SK-N-SH (cell line): ENCODE data around the gene RNF144B. TPM values are rescaled to one million over a fixed set of nuclear protein-coding genes. Genes with fewer than 3 reads are reported as not detected.

Source experiments
- CTCF ChIA-PET: fragments of 300-600, 350-600 bp; formaldehyde crosslinking; extraction: SDS; loops from one replicate; lab custom pipeline; 2021; lab: Yijun Ruan, JAX
- POLR2A ChIA-PET: fragments of 350-600 bp; sonication (Branson Sonifier 250); formaldehyde crosslinking; extraction: SDS; loops from one replicate; lab custom pipeline; 2020; ENCODE audit warnings: antibody characterized with exemption, inconsistent platforms; lab: Yijun Ruan, JAX
- DNase-seq: peaks from one replicate; pipeline ENCODE4 v3.0.0; 2012
- H2AFZ ChIP-seq: fragments of 200-600 bp; sonication (generic); 2 replicates; pipeline ENCODE4 v1.8.1; 2016; ENCODE audit warnings: antibody characterized with exemption, mild to moderate bottlenecking, low read depth
- H3F3A ChIP-seq: fragments of 200-600 bp; sonication (generic); replicated peaks from 2 replicates; pipeline ENCODE3; 2016; ENCODE audit warnings: antibody characterized with exemption, mild to moderate bottlenecking; ENCODE audit not compliant: insufficient read depth
- H3K27ac ChIP-seq, 2 experiments: fragments of 200-500 bp in 1 of 2; fragments of 200-600 bp in 1 of 2; sonication (Bioruptor generic) in 1 of 2; sonication (generic), shearing (Covaris generic) in 1 of 2; 2 replicates each; pipeline versions ENCODE4 v1.5.1 to v1.6.1; 2014 to 2016; ENCODE audit warnings: low read depth in 2 of 2, inconsistent platforms in 1 of 2, low read length in 1 of 2, mild to moderate bottlenecking in 1 of 2, mixed read lengths in 1 of 2
- H3K27me3 ChIP-seq: fragments of 200-600 bp; sonication (generic), shearing (Covaris generic); 2 replicates; pipeline ENCODE4 v1.6.1; 2016; ENCODE audit warnings: mixed run types; ENCODE audit not compliant: insufficient read depth
- H3K36me3 ChIP-seq, 2 experiments: fragments of 200-500 bp in 1 of 2; fragments of 200-600 bp in 1 of 2; sonication (Bioruptor generic) in 1 of 2; sonication (generic) in 1 of 2; replicated peaks in 1 of 2; 2 replicates each; pipeline versions ENCODE3 to v1.5.1; 2014 to 2016; ENCODE audit warnings: low read length in 1 of 2, mild to moderate bottlenecking in 1 of 2; ENCODE audit not compliant: insufficient read depth in 2 of 2, control insufficient read depth in 1 of 2
- H3K4me1 ChIP-seq, 2 experiments: fragments of 200-500 bp in 1 of 2; fragments of 200-600 bp in 1 of 2; sonication (Bioruptor generic) in 1 of 2; sonication (generic), shearing (Covaris generic) in 1 of 2; 2 replicates each; pipeline versions ENCODE4 v1.5.1 to v1.6.1; 2014 to 2016; ENCODE audit warnings: low read depth in 1 of 2, low read length in 1 of 2, mixed run types in 1 of 2; ENCODE audit not compliant: insufficient read depth in 2 of 2, control insufficient read depth in 1 of 2
- H3K4me2 ChIP-seq: fragments of 200-600 bp; sonication (generic), shearing (Covaris generic); 2 replicates; pipeline ENCODE4 v1.6.1; 2017; ENCODE audit warnings: mixed run types
- H3K4me3 ChIP-seq, 2 experiments: fragments of 200-500 bp in 1 of 2; fragments of 200-600 bp in 1 of 2; sonication (Bioruptor generic) in 1 of 2; sonication (generic), shearing (Covaris generic) in 1 of 2; 2 replicates each; pipeline versions ENCODE4 v1.5.1 to v1.8.1; 2014 to 2016; ENCODE audit warnings: low read depth in 2 of 2, inconsistent platforms in 1 of 2, low read length in 1 of 2, mild to moderate bottlenecking in 1 of 2, mixed read lengths in 1 of 2, moderate library complexity in 1 of 2
- H3K79me2 ChIP-seq: fragments of 200-600 bp; sonication (generic); 2 replicates; pipeline ENCODE4 v1.8.1; 2017; ENCODE audit warnings: mild to moderate bottlenecking; ENCODE audit not compliant: insufficient read depth
- H3K9ac ChIP-seq: fragments of 200-600 bp; sonication (generic); 2 replicates; pipeline ENCODE4 v1.6.1; 2017; ENCODE audit warnings: mixed run types
- H3K9me2 ChIP-seq: fragments of 200-600 bp; sonication (generic); 2 replicates; pipeline ENCODE4 v1.6.1; 2017; ENCODE audit warnings: mixed run types
- H3K9me3 ChIP-seq: fragments of 200-600 bp; sonication (generic); 2 replicates; pipeline ENCODE4 v1.6.1; 2017; ENCODE audit warnings: mixed run types, mild to moderate bottlenecking, moderate library complexity
- H4K20me1 ChIP-seq: fragments of 200-600 bp; sonication (generic); 2 replicates; pipeline ENCODE4 v1.6.1; 2017; ENCODE audit warnings: mild to moderate bottlenecking, mixed run types; ENCODE audit not compliant: insufficient read depth
- CHD2 ChIP-seq: fragments of 150-350 bp; IDR thresholded peaks from 2 replicates; pipeline ENCODE4 v1.6.1; 2018; ENCODE audit warnings: low read length; ENCODE audit not compliant: partially characterized antibody
- EP300 ChIP-seq, 2 experiments: IDR thresholded peaks; 2 replicates each; pipeline versions ENCODE4 v1.4.0 to v1.6.1; 2012; ENCODE audit warnings: borderline replicate concordance in 1 of 2, low read depth in 1 of 2, low read length in 1 of 2
- FOXM1 ChIP-seq: IDR thresholded peaks from 2 replicates; pipeline ENCODE4 v1.4.0; 2012; ENCODE audit warnings: low read depth, mild to moderate bottlenecking
- GABPA ChIP-seq: IDR thresholded peaks from 2 replicates; pipeline ENCODE4 v1.4.0; 2012; ENCODE audit warnings: low read depth, mild to moderate bottlenecking
- NFIC ChIP-seq: IDR thresholded peaks from 2 replicates; pipeline ENCODE4 v1.4.0; 2012; ENCODE audit warnings: borderline replicate concordance
- POLR2AphosphoS5 ChIP-seq: IDR thresholded peaks from 2 replicates; pipeline ENCODE4 v1.6.1; 2012; ENCODE audit warnings: low read depth, low read length
- TEAD4 ChIP-seq: IDR thresholded peaks from 2 replicates; pipeline ENCODE4 v1.4.0; 2012; ENCODE audit warnings: mild to moderate bottlenecking, borderline replicate concordance; ENCODE audit not compliant: insufficient read depth
- YY1 ChIP-seq: IDR thresholded peaks from 2 replicates; pipeline ENCODE4 v1.4.0; 2012; ENCODE audit warnings: low read depth, mild to moderate bottlenecking
- WGBS: methylation state at CpG from one replicate; pipeline ENCODE4 v1.1.6; 2017; ENCODE audit warnings: low lambda C conversion rate; 5-methylcytosine and 5-hydroxymethylcytosine counted together
- polyA plus RNA-seq, 3 experiments: library from polyadenylated mRNA; depleted of rRNA; stranded (reverse); fragments of >200 nt; gene quantifications; 2 replicates each; pipeline ENCODE4 v1.2.3, GENCODE V29; 2012
- TF ChIP-seq, protein P1 (sequence below): IDR thresholded peaks from 2 replicates; pipeline ENCODE4 v1.4.0; 2012; ENCODE audit warnings: low read depth, borderline replicate concordance
- TF ChIP-seq, protein P2 (sequence below): IDR thresholded peaks from 2 replicates; pipeline ENCODE4 v1.4.0; 2012; ENCODE audit warnings: low read depth

Gene RNF144B
- polyA plus RNA-seq, 1 of the 3 experiments (the other 2 are of a cell fraction) = 1.2 TPM

- H2AFZ ChIP-seq = no peak overlapping the region
- H3K27me3 ChIP-seq = no peaks in the 10 kb centered on the region
- H3K9me2 ChIP-seq = no peaks in the 10 kb centered on the region
- TF ChIP-seq, protein P1, sequence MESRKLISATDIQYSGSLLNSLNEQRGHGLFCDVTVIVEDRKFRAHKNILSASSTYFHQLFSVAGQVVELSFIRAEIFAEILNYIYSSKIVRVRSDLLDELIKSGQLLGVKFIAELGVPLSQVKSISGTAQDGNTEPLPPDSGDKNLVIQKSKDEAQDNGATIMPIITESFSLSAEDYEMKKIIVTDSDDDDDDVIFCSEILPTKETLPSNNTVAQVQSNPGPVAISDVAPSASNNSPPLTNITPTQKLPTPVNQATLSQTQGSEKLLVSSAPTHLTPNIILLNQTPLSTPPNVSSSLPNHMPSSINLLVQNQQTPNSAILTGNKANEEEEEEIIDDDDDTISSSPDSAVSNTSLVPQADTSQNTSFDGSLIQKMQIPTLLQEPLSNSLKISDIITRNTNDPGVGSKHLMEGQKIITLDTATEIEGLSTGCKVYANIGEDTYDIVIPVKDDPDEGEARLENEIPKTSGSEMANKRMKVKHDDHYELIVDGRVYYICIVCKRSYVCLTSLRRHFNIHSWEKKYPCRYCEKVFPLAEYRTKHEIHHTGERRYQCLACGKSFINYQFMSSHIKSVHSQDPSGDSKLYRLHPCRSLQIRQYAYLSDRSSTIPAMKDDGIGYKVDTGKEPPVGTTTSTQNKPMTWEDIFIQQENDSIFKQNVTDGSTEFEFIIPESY = no peak
- TF ChIP-seq YY1 = no peak
- no peak for TF ChIP-seq GABPA
- TF ChIP-seq, protein P2, sequence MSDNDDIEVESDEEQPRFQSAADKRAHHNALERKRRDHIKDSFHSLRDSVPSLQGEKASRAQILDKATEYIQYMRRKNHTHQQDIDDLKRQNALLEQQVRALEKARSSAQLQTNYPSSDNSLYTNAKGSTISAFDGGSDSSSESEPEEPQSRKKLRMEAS = no peak
- TF ChIP-seq TEAD4 = no peak
- no peak for TF ChIP-seq POLR2AphosphoS5
- TF ChIP-seq FOXM1 = no peak
- no peaks in the 10 kb centered on the region for H3K9me3 ChIP-seq
- no peaks in the 10 kb centered on the region for H3K36me3 ChIP-seq
- no peak overlapping the region for H3K9ac ChIP-seq
- H3K27ac ChIP-seq = no peak overlapping the region
- H3K4me2 ChIP-seq = no peak overlapping the region
- ChIA-PET CTCF (no interaction called here), POLR2A (no interaction called here)
- no peaks in the 10 kb centered on the region for H3K79me2 ChIP-seq
- no peaks in the 10 kb centered on the region for H4K20me1 ChIP-seq
- no peak overlapping the region for H3K4me3 ChIP-seq
- 67% methylated on average over 4 of the region's 4 CpGs for WGBS
- DNase-seq = no peak
- no peaks in the 10 kb centered on the region for H3F3A ChIP-seq
- no peaks in the 10 kb centered on the region for H3K4me1 ChIP-seq
These were observed 35.1 kb upstream of the RNF144B start for GRCh38 chr6:18352001-18352400.

GRCh38 chr6:18352842-18353241, 34.3 kb upstream of the RNF144B start:
- no peaks in the 10 kb centered on the region for H3K4me1 ChIP-seq
- H3K36me3 ChIP-seq = no peaks in the 10 kb centered on the region
- H4K20me1 ChIP-seq = no peaks in the 10 kb centered on the region
- H3K27me3 ChIP-seq = no peaks in the 10 kb centered on the region
- H2AFZ ChIP-seq = no peak overlapping the region
- H3K27ac ChIP-seq = no peak overlapping the region
- no peaks in the 10 kb centered on the region for H3K9me3 ChIP-seq
- WGBS = 71% methylated on average over 2 of the region's 2 CpGs
- no peak for TF ChIP-seq CHD2
- TF ChIP-seq EP300 (IDR thresholded peaks at IDR 0.05; ENCODE audit: borderline replicate concordance in 1 of 2, low read depth in 1 of 2, low read length in 1 of 2) = no peak
- TF ChIP-seq, protein P1 = no peak
- no peak for TF ChIP-seq NFIC
- H3K4me3 ChIP-seq = no peak overlapping the region
- H3K79me2 ChIP-seq = no peaks in the 10 kb centered on the region
- H3F3A ChIP-seq = no peaks in the 10 kb centered on the region
- no peak overlapping the region for H3K4me2 ChIP-seq
- no peak for DNase-seq
- no peaks in the 10 kb centered on the region for H3K9me2 ChIP-seq
- H3K9ac ChIP-seq = no peak overlapping the region
- POLR2A ChIA-PET = no interaction called here
- CTCF ChIA-PET = no interaction called here
